WTC11 (cell line): ENCODE data around the gene RELL1. TPM values are rescaled to one million over a fixed set of nuclear protein-coding genes. Genes with fewer than 3 reads are reported as not detected.

ENCODE experiments used
- ATAC-seq: fragments of 200-7000 bp; cut with Tn5 transposase; 2 replicates; pipeline ENCODE4 v1.10.0; 2021; ENCODE audit warnings: mild to moderate bottlenecking, moderate library complexity
- Bru-seq: library from RNA; stranded (reverse); fragments of 400-500 nt; gene quantifications from one replicate; lab custom pipeline; 2021; lab: Mats Ljungman, UMichigan
- CTCF ChIA-PET: fragments of 300-600 bp; sonication (Branson Sonifier 250); formaldehyde crosslinking; loops from one replicate; lab custom pipeline; 2021; ENCODE audit warnings: antibody characterized with exemption; lab: Charles Lee
- POLR2A ChIA-PET: fragments of 350-600 bp; sonication (Branson Sonifier 250); formaldehyde crosslinking; loops from one replicate; lab custom pipeline; 2021; ENCODE audit warnings: antibody characterized with exemption; lab: Charles Lee
- DNase-seq: peaks from one replicate; pipeline ENCODE4 v3.0.0; 2021; ENCODE audit warnings: low spot score
- H3K27ac Mint-ChIP-seq: 2 replicates; pipeline ENCODE4 v1.8.0; 2021; ENCODE audit warnings: mixed read lengths
- H3K27me3 Mint-ChIP-seq: 2 replicates; pipeline ENCODE4 v1.8.0; 2021; ENCODE audit warnings: low read depth, mild to moderate bottlenecking, moderate library complexity, mixed read lengths
- H3K36me3 Mint-ChIP-seq: 2 replicates; pipeline ENCODE4 v1.8.0; 2021; ENCODE audit warnings: mixed read lengths
- H3K4me1 Mint-ChIP-seq: 2 replicates; pipeline ENCODE4 v1.8.0; 2022; ENCODE audit warnings: mixed read lengths
- H3K4me3 Mint-ChIP-seq: 2 replicates; pipeline ENCODE4 v1.8.0; 2021; ENCODE audit warnings: mild to moderate bottlenecking, moderate library complexity, mixed read lengths
- H3K9me3 Mint-ChIP-seq: 2 replicates; pipeline ENCODE4 v1.8.0; 2021; ENCODE audit warnings: mixed read lengths
- AFF4 ChIP-seq: sonication (generic); formaldehyde crosslinking; IDR thresholded peaks from 2 replicates; pipeline ENCODE4 v1.8.1; 2023; ENCODE audit warnings: mild to moderate bottlenecking, missing genetic modification reagents, borderline replicate concordance
- ATF1 ChIP-seq: sonication (generic); formaldehyde crosslinking; IDR thresholded peaks from 2 replicates; pipeline ENCODE4 v1.8.1; 2023; ENCODE audit warnings: mild to moderate bottlenecking, moderate library complexity, missing genetic modification reagents
- CDX4 ChIP-seq: fragments of 250-450 bp; sonication (Bioruptor Pico); IDR thresholded peaks from 2 replicates; pipeline ENCODE4 v1.9.0; 2021; ENCODE audit warnings: moderate library complexity, mild to moderate bottlenecking, inconsistent platforms, borderline replicate concordance
- E2F1 ChIP-seq: sonication (generic); formaldehyde crosslinking; IDR thresholded peaks from 2 replicates; pipeline ENCODE4 v1.8.0; 2022; ENCODE audit warnings: mild to moderate bottlenecking, missing genetic modification reagents
- E2F5 ChIP-seq: sonication (generic); formaldehyde crosslinking; IDR thresholded peaks from 2 replicates; pipeline ENCODE4 v1.8.1; 2022; ENCODE audit warnings: mild to moderate bottlenecking, moderate library complexity, missing genetic modification reagents
- FOXP1 ChIP-seq: sonication (generic); formaldehyde crosslinking; IDR thresholded peaks from 2 replicates; pipeline ENCODE4 v1.8.0; 2022; ENCODE audit warnings: missing genetic modification reagents, mild to moderate bottlenecking, moderate library complexity, borderline replicate concordance
- FOXP4 ChIP-seq: sonication (generic); formaldehyde crosslinking; IDR thresholded peaks from 2 replicates; pipeline ENCODE4 v1.8.0; 2022; ENCODE audit warnings: mild to moderate bottlenecking, missing genetic modification reagents
- IRF2 ChIP-seq: sonication (generic); formaldehyde crosslinking; IDR thresholded peaks from 2 replicates; pipeline ENCODE4 v1.8.0; 2022; ENCODE audit warnings: low read depth, missing genetic modification reagents, borderline replicate concordance
- MLX ChIP-seq: sonication (generic); formaldehyde crosslinking; IDR thresholded peaks from 2 replicates; pipeline ENCODE4 v1.8.1; 2023; ENCODE audit warnings: mild to moderate bottlenecking, missing genetic modification reagents, moderate library complexity
- NFE2L1 ChIP-seq: sonication (generic); formaldehyde crosslinking; IDR thresholded peaks from 2 replicates; pipeline ENCODE4 v1.8.1; 2023; ENCODE audit warnings: missing genetic modification reagents
- PRRX2 ChIP-seq: fragments of 250-450 bp; sonication (Bioruptor Pico); IDR thresholded peaks from 2 replicates; pipeline ENCODE4 v1.8.0; 2021; ENCODE audit warnings: mild to moderate bottlenecking
- SOX15 ChIP-seq: fragments of 250-450 bp; sonication (Bioruptor Pico); IDR thresholded peaks from 2 replicates; pipeline ENCODE4 v1.9.0; 2021; ENCODE audit warnings: mild to moderate bottlenecking
- TEAD4 ChIP-seq: sonication (generic); formaldehyde crosslinking; IDR thresholded peaks from 2 replicates; pipeline ENCODE4 v1.8.0; 2022; ENCODE audit warnings: mild to moderate bottlenecking, missing genetic modification reagents
- USF1 ChIP-seq: sonication (generic); formaldehyde crosslinking; IDR thresholded peaks from 2 replicates; pipeline ENCODE4 v1.8.0; 2022; ENCODE audit warnings: mild to moderate bottlenecking, missing genetic modification reagents
- USF2 ChIP-seq: sonication (generic); formaldehyde crosslinking; IDR thresholded peaks from 2 replicates; pipeline ENCODE4 v1.8.1; 2023; ENCODE audit warnings: mild to moderate bottlenecking, missing genetic modification reagents, moderate library complexity
- ZBTB43 ChIP-seq: sonication (generic); formaldehyde crosslinking; IDR thresholded peaks from 2 replicates; pipeline ENCODE4 v1.8.1; 2023; ENCODE audit warnings: mild to moderate bottlenecking, missing genetic modification reagents
- ZNF121 ChIP-seq: sonication (generic); formaldehyde crosslinking; IDR thresholded peaks from 2 replicates; pipeline ENCODE4 v1.8.0; 2023; ENCODE audit warnings: missing genetic modification reagents
- long read RNA-seq, 3 experiments: library from RNA in 1 of 3; library from capped mRNA in 1 of 3; library from polyadenylated mRNA in 1 of 3; unstranded in 2 of 3; stranded (forward) in 1 of 3; transcript quantifications; one replicate each; pipeline ENCODE4 v2.0.0, GENCODE V29; 2021
- total RNA-seq: library from RNA; stranded (reverse); gene quantifications from 3 replicates; pipeline ENCODE4 v1.2.3, GENCODE V29; 2021

Gene RELL1
- total RNA-seq, result 10.1 to 14.4 TPM (median 12.5 TPM) in 3 replicates
- Bru-seq, nascent RNA, result percentile 59 among the genes with signal in this experiment
- long read RNA-seq, experiment 1, transcript RELL1-202 (7 exons, 1,350 nt), result major isoform, 6 of 15 reads
- long read RNA-seq, experiment 1, partial matches to known transcripts, result 1 of 15 reads
- long read RNA-seq, experiment 1, other reads (novel, unspliced or antisense), result 8 of 15 reads
- long read RNA-seq, experiment 2, partial matches to known transcripts, result 0 of 9 reads
- long read RNA-seq, experiment 2, other reads (novel, unspliced or antisense), result 8 of 9 reads
- long read RNA-seq, experiment 3, partial matches to known transcripts, result 1 of 1 reads
- long read RNA-seq, experiment 3, other reads (novel, unspliced or antisense), result 0 of 1 reads

GRCh38 chr4:37686373-37687193, at the start of gene RELL1:
Gene RELL1, minus strand, starts transcription at chr4:37686376. Its CDS starts 89 bp downstream, at chr4:37686287.
- DNase-seq (peak; percentile 100), ATAC-seq (peak; percentile 93)
- peaks cover 7% of the 10 kb centered on the region; the same call in 1 of the 2 replicates for H3K36me3 Mint-ChIP-seq
- H3K4me3 Mint-ChIP-seq, result peak within 1 kb of the TSS; percentile 80
- H3K4me1 Mint-ChIP-seq, result peaks cover 35% of the 10 kb centered on the region
- ChIA-PET CTCF (interaction anchor here (0.9 to 2.3 kb wide), 3 partner anchors 43 to 116 kb away, joined by 3 to 11 read pairs (median 6); no protein-coding TSS in a partner anchor), POLR2A (interaction anchor here (0.6 to 0.9 kb wide), 2 partner anchors 10 to 138 kb away, joined by 3 to 6 read pairs; no protein-coding TSS in a partner anchor)
- peaks cover 4% of the 10 kb centered on the region for H3K9me3 Mint-ChIP-seq
- H3K27ac Mint-ChIP-seq, result no peak within 1 kb of the TSS; the same call in 1 of the 2 replicates
- H3K27me3 Mint-ChIP-seq, result peaks cover 25% of the 10 kb centered on the region
- TF ChIP-seq CDX4 (no peak), ZBTB43 (CRISPR knock-in tag) (0 out of 2 replicates have a peak, but pooled peaks have one; percentile 62), TEAD4 (CRISPR knock-in tag) (no peak), FOXP1 (CRISPR knock-in tag) (peak; percentile 5; the same call in 1 of the 2 replicates), IRF2 (no peak), SOX15 (no peak), E2F1 (CRISPR knock-in tag) (no peak), PRRX2 (CRISPR knock-in tag) (no peak), MLX (no peak), ATF1 (CRISPR knock-in tag) (no peak), FOXP4 (no peak), E2F5 (CRISPR knock-in tag) (peak; percentile 32), ZNF121 (peak; percentile 99), NFE2L1 (CRISPR knock-in tag) (no peak), USF1 (CRISPR knock-in tag) (peak; percentile 94), USF2 (peak; percentile 94), AFF4 (CRISPR knock-in tag) (no peak)
